Right ventricle myocardium inferior (tissue), 1 donor: ENCODE measurements around the gene KRTAP10-7. TPM values are rescaled to one million over a fixed set of nuclear protein-coding genes. Genes with fewer than 3 reads are reported as not detected.
A peak's percentile ranks its signal among the peaks of the same experiment; 100 is the strongest.
"Not testable (repeated sequence)": the region's sequence is repeated elsewhere in the genome, so short reads cannot be mapped to it uniquely, and the experiment has no call there.

Experiments used
- ATAC-seq: fragments of 200-7000 bp; cut with Tn5 transposase; one replicate; pipeline ENCODE4 v1.9.1; 2020; ENCODE audit warnings: mild to moderate bottlenecking, moderate library complexity
- DNase-seq: peaks from one replicate; pipeline ENCODE4 v3.0.0; 2021; ENCODE audit errors: missing footprints
- intact Hi-C: fragments of 100-400 bp; cut with DNase I; formaldehyde crosslinking; loops from one replicate; pipeline ENCODE4 v1.11.0; 2022
- total RNA-seq: library from RNA; stranded (reverse); fragmentation: NEBNext Ultra II Directional; extraction: Animal tissue kit (Norgen Biotek cat#: 25700); gene quantifications from one replicate; pipeline ENCODE4 v1.2.1, GENCODE V29; 2021
- donor health status: DM: no; HTN: yes; CAD: no; lungs with severe emphysema.

KRTAP10-7 gene
- total RNA-seq, 1 donor from 2014 or later = not detected

DNA sequence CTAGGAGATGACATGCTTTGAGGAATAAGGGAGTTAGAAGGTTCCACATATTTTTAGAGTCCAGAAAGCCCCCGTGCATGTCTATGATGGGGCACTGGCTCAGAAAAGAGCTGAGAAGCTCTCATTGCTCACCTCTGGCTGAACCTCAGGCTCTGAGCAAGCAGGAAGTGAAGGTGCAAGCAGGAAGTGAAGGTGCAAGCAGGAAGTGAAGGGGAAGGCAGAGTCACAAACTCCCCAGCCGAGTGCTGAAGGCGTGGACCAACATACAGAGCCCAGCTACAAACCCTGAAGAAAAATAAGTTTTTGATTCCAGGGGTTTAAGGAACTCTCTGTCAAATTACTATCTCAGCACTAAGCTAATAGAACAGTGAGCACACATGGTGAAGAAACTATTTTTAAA lies 18.5 kb downstream of the KRTAP10-7 start:
- no peak for ATAC-seq
- intact Hi-C loops = loop anchor here (10.0 kb wide), 1 partner anchor 126 kb away; no protein-coding TSS in a partner anchor
- no peak for DNase-seq

DNA sequence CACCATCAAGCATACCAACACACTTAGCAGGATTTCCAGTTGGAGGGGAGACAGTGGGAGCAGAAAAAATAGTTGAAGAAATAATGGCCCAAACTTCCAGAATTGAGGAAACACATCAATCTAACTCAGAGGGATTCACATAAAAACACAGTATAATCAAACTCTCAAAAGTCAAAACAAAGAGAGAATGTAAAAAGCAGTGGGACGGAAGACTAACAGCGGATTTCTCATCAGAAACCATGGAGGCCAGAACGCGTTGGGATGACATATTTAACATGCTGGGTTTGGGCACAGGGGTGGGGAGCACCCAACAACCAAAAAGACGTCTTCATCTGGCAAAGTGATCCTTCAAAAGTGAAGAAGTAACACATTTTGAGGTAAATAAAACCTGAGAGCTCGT lies 19.5 kb downstream of the KRTAP10-7 start:
- DNase-seq = no peak
- intact Hi-C loops = loop anchor here (10.0 kb wide), 1 partner anchor 125 kb away; no protein-coding TSS in a partner anchor
- no peak for ATAC-seq

DNA sequence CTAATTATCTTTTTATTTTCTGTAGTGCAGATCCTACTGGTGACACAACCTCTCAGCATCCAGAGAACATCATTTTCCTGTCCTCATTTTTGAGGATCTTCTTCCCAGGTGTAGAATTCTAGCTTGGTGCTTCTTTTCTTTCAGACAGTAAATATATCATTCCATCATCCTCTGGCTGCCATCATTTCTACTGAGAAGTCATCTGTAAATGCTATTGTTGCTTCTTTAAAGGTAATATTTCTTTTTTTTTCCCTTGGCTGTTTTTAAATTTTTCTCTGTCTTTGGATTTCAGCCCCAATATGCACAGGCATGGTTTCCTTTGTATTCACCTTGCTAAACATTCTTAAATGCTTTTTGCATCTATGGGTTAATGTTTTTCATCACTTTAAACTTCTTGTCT lies 23.2 kb downstream of the KRTAP10-7 start:
- intact Hi-C loops = no loop called here

DNA sequence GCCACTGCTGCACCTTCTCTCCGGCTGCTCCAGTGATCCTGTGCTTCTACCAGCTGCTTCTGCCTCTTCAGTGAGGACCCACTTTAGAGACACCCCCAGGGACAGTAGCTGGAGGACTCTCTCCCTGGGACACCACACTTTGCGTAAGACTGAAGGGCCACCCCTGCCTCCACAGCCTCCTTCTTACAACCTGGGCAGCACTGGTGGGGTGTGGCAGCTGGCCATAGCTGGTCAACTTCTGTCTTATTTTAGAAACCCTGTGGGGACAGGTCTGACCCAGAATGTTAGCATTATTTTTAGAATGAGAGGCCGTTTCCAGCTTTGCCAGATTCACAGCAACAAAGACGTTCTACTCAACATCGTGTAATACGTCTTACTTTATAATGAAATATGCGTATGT lies 25.4 kb downstream of the KRTAP10-7 start:
- no peak for ATAC-seq
- no peak for DNase-seq
- intact Hi-C loops = no loop called here

More for the DNA sequence above, 23.2 kb downstream of the KRTAP10-7 start:
- ATAC-seq = no peak
- DNase-seq = no peak

DNA sequence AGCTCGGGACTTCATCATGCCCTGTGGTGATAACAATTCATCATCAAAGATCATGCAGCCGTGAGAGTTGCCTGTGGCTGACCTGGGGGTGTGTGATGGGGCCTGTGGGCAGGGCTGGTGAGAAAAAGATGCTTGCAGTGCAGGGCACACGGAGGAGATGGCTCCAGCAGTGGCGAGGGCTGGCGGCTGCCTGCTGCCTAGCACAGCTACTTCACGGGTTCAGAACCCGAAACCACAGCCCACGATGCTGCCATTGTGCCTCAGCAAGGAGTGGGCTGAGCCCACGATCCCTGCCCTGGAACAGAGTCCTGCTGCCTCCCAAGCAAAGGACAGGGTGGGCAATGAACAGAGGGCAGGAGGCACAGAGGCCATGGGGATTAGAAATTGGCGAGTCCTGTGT lies 25.9 kb downstream of the KRTAP10-7 start:
- intact Hi-C loops = no loop called here
- DNase-seq (no peak), ATAC-seq (no peak)

DNA sequence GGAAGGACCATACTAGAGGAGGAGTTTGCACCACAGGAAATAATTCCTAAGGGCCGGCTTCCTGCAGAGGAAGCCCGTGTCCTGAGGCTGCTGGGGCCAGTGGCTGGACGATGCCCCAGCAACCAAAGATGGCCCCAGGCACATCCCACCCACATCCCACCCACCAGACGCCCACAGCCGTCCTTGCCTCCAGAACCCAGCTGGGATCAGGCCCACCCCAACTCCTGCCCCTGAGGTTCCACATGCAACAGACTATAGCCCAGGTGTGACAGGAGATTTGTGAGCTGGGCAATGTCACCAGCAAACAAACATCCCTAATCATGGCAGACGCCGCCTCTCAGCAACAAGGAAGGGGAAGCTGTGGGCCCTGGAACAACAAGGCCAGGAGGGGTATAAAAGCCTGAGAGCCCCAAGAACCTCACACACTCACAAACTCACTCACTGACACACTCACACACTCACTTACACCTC lies 26.3 kb downstream of the KRTAP10-7 start, which contains the start of gene KRTAP10-9:
Gene KRTAP10-9 (plus strand): TSS at position 421 of the 471 bp plus-strand sequence. CDS start 79 bp downstream, outside the sequence.
- DNase-seq (no peak), ATAC-seq (no peak)

DNA sequence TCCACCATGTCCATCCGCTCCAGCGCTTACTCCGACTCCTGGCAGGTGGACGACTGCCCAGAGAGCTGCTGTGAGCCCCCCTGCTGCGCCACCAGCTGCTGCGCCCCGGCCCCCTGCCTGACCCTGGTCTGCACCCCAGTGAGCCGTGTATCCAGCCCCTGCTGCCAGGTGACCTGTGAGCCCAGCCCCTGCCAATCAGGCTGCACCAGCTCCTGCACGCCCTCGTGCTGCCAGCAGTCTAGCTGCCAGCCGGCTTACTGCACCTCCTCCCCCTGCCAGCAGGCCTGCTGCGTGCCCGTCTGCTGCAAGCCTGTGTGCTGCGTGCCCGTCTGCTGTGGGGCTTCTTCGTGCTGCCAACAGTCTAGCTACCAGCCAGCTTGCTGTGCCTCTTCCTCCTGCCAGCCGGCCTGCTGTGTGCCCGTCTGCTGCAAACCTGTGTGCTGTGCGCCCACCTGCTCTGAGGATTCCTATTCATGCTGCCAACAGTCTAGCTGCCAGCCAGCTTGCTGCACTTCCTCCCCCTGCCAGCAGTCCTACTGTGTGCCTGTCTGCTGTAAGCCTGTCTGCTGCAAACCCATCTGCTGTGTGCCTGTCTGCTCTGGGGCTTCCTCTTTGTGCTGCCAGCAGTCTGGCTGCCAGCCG lies 26.9 kb downstream of the KRTAP10-7 start:
- ATAC-seq, intact Hi-C loops, DNase-seq: not testable (repeated sequence)

More for the DNA sequence above, 26.3 kb downstream of the KRTAP10-7 start, which contains the start of gene KRTAP10-9:
- intact Hi-C loops = no loop called here

DNA sequence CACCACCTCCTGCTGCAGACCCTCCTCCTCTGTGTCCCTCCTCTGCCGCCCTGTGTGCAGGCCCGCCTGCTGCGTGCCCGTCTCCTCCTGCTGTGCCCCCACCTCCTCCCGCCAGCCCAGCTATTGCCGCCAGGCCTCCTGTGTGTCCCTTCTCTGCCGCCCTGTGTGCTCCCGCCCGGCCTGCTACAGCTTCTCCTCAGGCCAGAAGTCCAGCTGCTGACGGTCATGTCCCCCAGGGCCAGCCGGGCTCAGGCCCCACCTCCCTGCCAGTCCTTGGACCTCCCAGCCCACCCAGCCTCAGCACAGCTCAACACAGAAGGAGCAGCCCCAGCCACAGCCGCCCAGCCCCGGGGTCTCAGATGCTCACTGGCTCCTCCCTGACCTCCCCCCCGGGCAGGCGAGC lies 27.4 kb downstream of the KRTAP10-7 start:
- intact Hi-C loops, ATAC-seq, DNase-seq: not testable (repeated sequence)

DNA sequence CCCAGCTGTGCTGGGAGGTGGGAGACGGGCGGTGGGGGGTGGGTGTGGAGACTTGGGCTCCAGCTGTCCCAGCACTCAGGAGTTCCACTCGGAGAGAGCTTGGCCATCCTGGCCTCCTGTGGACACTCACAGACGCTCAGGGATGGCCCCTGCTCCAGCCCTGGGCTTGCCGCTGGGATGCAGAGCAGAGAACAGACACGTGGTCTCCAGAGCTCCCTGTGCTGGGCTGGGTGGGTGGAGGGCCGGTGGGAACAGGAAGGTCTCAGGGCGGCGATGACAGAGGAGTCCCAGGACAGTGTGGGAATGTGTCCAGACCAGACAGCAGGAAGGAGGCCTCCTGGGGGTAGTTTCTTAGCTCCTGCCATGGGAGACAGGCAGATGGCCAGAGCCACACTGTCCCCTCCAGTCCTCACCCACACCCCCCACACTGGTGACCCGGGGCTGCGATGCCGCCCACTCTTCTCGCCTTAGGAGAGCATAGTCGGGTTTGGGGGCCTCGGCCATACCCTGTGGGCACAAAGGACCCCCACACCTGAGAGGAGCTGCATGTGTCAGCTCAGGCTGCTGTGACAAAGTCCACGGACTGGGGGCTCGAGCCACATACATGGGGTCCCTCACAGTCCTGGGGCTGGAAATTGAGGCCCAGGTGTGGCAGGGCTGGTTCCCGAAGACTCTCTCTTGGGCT lies 28.5 kb downstream of the KRTAP10-7 start:
- ATAC-seq (peak; percentile 42), DNase-seq (no peak)
- intact Hi-C loops = no loop called here

DNA sequence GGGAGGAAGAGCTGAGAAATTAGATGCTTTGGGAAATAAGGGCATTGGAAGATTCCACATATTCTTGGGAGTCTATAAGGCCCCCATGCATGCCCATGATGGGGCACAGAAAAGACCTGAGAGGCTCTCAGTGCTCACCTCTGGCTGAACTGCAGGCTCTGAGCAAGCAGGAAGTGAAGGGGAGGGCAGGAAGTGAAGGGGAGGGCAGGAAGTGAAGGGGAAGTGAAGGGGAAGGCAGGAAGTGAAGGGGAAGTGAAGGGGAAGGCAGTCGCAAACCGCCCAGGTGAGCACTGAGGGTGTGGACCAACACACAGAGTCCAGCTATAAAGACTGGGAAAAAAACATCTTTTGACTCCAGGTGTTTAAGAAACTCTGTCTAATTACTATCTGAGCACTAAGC lies 30.0 kb downstream of the KRTAP10-7 start:
- intact Hi-C loops = no loop called here
- no peak for ATAC-seq

DNA sequence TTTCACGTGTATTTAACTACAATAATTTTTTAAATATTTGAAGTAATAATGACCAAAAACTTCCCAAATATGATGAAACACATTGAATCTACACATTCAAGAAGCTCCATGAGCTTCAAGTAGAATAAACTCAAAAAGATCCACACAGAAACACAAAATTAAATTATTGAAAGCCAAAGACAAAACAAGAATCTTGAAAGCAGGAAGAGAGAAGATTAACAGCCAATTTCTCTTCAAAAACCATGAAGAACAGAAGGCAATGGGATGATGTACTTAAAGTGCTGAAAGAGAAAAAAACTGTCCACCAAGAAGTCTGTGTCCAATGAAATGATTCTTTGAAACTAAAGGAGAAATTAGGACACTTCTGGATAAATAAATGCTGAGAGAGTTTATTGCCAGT lies 31.7 kb downstream of the KRTAP10-7 start:
- ATAC-seq (no peak), DNase-seq (no peak)
- intact Hi-C loops = no loop called here

More for the DNA sequence above, 30.0 kb downstream of the KRTAP10-7 start:
- no peak for DNase-seq

DNA sequence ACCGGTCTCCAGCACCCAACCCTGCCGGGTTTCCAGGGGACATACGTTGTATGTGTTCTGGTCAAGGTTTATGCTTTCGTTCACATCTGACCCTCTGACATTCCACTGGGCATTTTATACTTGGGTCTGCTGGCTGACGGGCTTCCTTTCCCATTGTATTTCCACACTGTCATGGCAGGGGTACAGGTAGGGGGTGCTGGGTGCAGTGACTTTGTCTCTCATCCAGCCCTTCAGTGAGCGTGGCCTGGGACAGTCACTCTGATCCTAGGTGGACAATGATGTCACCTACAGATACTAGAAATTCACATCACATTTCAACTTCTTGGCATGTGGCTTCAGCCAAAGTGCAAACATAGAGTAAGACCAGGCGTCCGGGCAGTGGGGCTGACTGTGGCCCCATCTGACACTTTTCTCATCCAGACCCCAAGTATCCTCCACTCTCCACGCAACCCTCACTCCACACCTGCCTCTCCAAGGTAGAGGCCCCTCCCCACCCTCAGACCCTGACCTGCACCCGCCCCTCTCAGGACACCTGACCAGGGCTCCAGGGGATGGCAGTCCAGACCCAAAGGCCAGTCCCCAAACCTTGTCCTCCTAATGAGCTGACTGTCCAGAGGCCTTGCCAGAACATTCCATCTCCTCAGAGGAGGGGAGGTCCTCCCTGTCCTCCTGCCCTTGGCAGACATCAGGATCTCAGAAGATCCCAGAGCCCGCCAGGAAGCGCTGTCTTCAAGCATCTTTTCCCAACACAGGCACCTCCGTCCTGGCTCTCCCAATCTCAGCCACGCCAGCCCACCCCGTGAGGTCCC lies 36.0 kb downstream of the KRTAP10-7 start:
- DNase-seq = no peak
- intact Hi-C loops = no loop called here
- no peak for ATAC-seq

DNA sequence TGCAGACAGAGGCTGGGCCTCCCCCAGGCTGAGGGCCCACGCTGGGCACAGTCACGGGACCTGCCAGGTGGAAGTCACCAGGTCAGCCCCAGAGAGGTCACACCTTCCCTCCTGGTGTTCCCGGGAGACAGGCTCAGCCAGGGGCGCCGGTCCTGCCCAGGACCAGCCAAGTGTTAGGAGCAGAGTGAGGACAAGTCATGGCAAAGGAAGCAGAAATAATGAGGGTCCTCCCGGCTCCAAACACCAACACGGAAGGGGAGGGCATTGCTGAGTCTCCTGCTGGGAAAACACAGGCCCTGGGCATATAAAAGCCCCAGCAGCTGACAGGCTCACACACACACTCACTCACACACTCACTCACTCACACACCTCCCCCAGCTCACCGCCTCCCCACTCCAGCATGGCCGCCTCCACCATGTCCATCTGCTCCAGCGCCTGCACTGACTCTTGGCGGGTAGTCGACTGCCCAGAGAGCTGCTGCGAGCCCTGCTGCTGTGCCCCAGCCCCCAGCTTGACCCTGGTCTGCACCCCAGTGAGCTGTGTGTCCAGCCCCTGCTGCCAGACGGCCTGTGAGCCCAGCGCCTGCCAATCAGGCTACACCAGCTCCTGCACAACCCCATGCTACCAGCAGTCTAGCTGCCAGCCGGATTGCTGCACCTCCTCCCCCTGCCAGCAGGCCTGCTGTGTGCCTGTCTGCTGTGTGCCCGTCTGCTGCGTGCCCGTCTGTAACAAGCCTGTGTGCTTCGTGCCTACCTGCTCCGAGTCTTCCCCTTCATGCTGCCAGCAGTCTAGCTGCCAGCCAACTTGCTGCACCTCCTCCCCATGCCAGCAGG lies 36.8 kb downstream of the KRTAP10-7 start, which contains the start of gene KRTAP10-10:
Gene KRTAP10-10 (plus strand): TSS at position 339 of the 833 bp plus-strand sequence. CDS start 62 bp downstream, at position 401.
- intact Hi-C loops = no loop called here
- ATAC-seq (no peak), DNase-seq (no peak)

DNA sequence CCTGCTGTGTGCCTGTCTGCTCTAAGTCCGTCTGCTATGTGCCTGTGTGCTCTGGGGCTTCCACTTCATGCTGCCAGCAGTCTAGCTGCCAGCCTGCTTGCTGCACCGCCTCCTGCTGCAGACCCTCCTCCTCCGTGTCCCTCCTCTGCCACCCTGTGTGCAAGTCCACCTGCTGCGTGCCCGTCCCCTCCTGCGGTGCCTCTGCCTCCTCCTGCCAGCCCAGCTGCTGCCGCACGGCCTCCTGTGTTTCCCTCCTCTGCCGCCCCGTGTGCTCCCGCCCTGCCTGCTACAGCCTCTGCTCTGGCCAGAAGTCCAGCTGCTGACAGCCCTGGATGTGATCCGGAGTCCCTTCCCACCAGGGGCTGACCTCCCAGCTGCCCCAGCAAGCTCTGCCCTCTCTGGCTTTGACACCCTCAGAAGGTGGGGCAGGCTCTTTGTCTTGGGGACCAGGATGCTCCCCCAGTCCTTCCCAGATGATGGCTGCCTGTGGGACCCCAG lies 37.5 kb downstream of the KRTAP10-7 start:
- DNase-seq, intact Hi-C loops, ATAC-seq: not testable (repeated sequence)

DNA sequence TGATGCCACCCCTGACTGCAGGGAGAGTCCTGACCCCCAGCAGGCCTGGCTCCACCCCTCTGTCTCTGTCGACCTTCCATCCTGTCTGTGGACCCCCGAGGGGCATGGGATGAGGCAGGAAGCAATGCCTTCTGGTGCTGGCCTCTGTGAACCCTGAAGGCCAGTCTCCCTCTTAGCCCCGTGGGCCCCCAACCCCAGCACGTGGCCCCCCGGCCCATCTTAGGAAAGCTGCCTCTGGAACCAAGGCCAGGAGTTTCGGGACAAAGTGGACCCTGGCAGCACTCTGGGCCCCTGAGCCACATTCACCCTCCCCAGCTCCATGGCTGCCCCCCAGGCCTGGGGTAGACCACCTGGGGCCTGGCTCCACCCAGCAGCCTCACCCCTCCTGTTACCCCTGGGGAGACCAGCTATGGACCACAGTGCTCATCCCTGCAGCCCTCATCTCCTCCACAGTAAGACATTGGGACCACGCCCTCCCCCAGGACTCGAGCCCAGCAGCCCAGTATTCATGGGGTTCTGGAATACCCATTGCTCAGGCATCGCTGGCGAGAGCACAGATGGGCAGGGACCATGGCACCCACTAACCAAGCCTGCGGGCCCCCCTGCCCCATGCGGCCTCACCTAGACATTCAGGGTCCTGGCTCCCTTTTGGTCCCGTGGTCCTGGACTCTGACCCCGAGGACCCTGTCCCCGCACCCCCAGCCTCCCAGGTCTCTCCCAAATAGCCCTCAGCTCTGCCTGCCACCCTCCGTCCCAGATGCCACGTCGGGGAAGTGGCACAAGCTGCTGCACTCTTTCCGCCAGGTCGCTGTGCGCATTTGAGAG lies 38.3 kb downstream of the KRTAP10-7 start:
- ATAC-seq, DNase-seq, intact Hi-C loops: not testable (repeated sequence)

DNA sequence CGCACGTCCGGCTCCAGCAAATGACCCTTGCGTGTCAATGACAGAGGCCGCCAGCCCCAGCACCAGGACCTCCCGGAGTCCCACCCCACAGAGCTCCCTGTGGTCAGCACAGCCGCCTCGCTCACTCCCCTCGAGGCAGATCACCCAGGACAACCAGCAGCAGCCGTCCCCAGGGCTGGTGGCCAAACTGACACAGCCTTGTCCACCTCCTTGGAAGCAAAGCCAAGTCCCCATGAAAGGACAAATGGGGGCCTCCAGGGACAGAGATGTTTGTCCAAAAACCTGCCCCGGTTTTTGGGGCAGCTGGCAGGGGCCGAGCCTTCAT lies 38.9 kb downstream of the KRTAP10-7 start:
- DNase-seq = no peak
- intact Hi-C loops = no loop called here

DNA sequence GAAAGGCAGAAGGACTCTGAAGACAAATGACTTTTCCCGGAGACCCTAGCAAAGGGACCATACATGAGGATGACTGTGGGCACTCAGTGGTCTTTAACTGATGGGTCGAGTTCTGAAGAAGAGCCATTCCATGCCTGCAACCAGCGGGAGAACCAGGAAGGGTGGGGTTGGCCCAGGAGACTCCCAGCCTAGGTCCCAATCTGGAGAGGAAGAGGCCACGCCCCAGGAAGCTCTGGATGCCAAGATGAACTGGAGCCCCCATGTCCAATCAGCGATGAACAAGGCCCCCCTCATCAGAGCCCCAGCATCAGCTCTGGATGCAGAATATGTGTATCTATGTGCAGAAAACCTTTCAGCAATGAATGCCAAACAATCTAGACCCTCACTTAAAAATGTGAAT lies 40.4 kb downstream of the KRTAP10-7 start:
- ATAC-seq (no peak), DNase-seq (no peak)
- intact Hi-C loops = no loop called here

More for the DNA sequence above, 38.9 kb downstream of the KRTAP10-7 start:
- no peak for ATAC-seq
